GM21717 (cell line): ENCODE data around the gene DGKB.
A peak's percentile ranks its signal among the peaks of the same experiment; 100 is the strongest.
"Not testable (repeated sequence)": the region's sequence is repeated elsewhere in the genome, so short reads cannot be mapped to it uniquely, and the experiment has no call there.

Experiments
- ATAC-seq: cut with Tn5 transposase; IDR thresholded peaks from one replicate; pipeline ENCODE4 v1.9.1; 2021; ENCODE audit warnings: mild to moderate bottlenecking, moderate library complexity; ENCODE audit not compliant: unreplicated experiment

DGKB gene

GRCh38 chr7:14487701-14488395 is 414.7 kb downstream of the DGKB start:
- ATAC-seq = no peak

DNA sequence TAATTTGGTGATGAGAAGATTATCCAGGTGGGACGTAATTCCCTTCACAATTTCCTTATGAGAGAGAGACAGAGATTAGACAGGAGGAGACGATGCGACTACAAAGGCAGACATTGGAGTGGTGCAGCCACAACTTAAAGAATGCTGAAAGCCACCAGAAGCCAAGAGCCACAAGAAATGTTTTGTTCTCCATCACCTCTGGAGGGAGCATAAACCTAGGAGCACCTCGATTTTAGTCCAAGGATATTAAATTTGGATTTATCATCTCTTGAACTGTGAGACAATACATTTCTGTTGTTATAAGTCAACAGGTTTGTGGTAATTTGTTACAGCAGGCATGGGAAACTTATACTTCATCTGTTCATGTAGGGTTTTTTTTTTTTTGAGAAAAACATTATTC is 418.9 kb downstream of the DGKB start:
- no peak for ATAC-seq

DNA sequence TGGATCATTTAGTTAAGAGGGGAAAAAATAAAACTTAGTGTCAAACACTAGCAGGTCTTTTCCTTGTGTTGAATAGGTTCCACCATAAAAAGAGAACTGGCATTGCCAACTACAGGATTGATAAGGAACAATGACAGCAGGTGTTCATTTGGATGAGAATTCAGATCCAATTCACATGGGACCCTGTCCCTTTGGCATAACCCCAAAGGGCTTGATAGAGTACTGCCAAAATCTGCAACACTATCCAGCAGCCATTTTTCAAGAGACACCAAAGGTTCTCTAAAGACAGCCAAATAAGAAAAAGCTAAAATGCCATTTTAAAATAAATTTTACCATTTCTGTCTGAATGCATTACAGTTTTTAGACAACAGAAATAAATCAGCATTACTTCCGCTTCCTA is 422.3 kb downstream of the DGKB start:
- ATAC-seq = no peak

DNA sequence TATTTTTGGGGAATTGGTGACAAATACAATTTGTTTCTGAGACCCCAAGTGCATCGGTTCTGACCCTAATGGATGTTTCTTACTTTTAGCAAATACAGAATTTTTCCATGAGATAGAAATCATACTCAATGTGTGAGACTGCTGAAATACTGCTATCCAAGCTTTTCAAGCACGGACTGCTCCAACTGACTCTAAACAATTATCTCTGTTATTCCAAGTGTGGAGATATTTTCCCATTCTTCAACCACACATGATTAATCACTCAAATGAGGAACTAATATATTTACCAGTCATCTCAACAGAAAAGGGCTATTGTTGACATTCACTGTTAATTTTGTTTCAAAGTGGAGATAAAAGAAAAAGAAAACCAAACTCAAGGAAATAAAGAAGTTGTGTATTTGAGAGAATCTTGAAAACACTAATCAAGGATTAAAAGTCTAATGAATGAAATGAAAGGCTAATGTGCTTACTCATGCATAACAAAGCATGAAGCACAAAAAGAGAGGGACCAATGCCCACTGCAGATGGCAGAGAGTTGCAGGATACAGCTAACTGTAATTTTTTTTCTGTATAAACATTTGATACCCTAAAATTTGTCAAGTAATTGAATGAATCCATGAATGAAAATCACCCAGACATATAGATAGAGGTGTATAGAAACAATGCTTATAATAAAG is 423.6 kb downstream of the DGKB start:
- ATAC-seq = no peak

- ATAC-seq = not testable (repeated sequence)
Measured at GRCh38 chr7:14461716-14462115, 440.8 kb downstream of the DGKB start.

- ATAC-seq = not testable (repeated sequence)
Measured at GRCh38 chr7:14458846-14459245, 443.7 kb downstream of the DGKB start.

DNA sequence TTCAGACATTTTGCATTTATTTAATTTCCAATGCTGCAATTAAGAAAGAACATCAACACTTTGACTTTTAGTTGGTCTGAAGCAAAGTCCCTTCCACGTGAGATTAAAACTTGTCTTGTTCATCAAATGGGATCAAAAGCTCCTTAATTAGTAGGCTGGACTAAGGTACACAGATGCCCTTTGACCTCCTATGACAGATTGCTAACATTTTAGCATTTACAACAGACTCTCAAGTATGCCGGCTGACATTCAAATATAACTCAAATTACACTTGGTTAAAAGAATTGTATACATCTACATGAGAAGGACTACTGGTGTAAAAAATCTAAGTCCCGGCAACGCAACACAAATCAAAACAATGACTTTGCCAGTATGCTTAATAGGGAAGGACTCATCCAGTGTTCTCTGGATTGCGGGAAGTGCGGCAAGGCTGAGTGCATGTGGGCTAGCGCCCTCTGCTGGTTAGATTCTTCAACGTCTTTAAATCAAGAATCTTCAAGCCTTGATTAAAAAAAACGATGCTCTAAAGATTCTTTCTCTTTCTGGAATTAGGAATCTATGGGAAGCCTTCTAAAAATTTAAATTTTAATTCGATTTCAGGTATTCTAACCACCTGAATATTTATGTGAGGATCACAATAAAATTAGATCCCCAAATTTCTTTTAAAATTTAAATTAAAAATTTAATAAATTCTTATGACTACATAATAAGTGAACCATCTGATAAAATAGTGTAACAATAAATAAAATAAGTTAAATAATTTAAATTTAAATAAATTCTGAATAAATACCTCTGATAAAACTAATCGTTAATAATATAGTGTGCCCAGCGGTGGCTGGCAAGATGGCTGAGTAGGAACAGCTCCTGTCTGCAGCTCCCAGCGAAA is 444.7 kb downstream of the DGKB start:
- no peak for ATAC-seq

GRCh38 chr7:14449291-14449690 is 453.3 kb downstream of the DGKB start:
- no peak for ATAC-seq

GRCh38 chr7:14446829-14447228 is 455.7 kb downstream of the DGKB start:
- peak; percentile 74 for ATAC-seq

DNA sequence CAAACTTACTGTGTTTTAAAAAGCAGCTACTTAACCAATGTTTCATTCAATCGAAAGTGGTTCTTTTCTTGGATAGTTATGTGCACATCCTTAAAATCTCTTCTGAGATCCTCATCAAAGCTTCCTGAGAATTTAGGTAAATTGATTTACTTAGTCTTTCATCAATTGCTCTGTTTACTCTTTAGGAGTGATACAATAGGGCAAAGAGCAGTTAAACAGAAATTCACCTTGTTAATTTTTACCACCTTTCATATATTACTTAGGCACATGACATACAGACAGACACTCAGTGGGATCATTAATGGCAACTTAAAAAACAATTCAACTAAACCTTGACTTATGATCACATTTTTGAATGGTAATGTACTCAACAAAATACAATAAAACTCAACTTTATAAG is 456.3 kb downstream of the DGKB start:
- no peak for ATAC-seq

- ATAC-seq = no peak
Measured at GRCh38 chr7:14438366-14438765, 464.2 kb downstream of the DGKB start.

DNA sequence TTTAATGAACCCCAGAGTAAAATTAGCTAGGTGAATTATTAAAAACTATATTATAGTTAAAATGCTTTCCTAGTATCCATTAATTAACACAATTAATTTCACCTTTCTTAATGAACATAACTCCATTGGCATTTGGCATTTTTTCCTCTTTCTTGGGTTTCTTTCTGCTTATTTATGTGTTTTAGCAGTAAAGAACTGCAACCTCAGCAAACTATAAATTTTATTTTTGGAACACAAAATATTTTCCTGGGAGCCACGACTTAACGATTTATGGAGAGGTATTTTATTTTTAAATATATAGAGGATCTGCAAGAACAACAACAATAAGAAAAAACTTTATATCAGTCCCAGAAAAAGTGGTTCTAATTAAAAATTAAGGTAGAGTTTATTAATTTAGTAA is 465.7 kb downstream of the DGKB start:
- no peak for ATAC-seq

- ATAC-seq = no peak
Measured at GRCh38 chr7:14432924-14433323, 469.6 kb downstream of the DGKB start.

GRCh38 chr7:14430926-14431325 is 471.6 kb downstream of the DGKB start:
- ATAC-seq = no peak

- no peak for ATAC-seq
Measured at GRCh38 chr7:14425559-14425958, 477.0 kb downstream of the DGKB start.

- ATAC-seq = no peak
Measured at GRCh38 chr7:14424675-14425074, 477.9 kb downstream of the DGKB start.

DNA sequence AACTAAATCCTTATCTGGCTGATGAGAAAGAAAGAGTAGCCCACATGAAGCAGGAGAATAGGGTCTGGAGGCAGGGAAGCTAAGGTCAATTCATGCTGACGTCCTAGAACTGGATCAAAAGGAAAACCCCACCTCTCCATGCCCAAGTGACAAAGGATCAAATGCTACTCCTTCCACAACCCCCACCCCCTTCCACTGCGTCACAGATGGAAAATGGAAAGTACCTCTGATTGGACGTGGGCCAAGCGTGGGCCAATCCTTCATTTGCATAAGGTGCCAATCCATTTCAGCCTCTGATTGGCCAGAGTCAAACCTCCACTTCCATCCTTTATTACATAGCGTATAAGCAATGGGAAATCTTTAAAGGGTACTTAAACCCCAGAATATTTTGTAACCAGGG is 481.8 kb downstream of the DGKB start:
- ATAC-seq = no peak

DNA sequence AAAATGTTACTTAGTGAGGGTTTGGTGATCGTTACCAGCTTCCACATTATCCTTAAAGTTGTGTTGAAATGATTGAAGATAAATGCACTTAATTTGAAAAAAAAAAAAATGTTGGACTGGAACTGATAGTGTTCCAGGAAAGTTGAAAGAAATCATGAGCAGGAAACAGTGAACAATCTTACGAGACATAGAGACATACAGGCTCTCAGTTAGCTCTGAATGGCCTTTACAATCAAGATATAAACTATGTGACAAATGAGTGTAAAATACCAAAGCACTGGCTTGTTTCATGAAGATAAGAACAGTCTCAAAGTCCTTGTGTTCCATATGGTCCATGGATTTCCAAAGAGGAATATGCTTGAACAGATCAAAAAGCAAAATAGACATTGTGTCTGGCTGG is 483.0 kb downstream of the DGKB start:
- no peak for ATAC-seq

DNA sequence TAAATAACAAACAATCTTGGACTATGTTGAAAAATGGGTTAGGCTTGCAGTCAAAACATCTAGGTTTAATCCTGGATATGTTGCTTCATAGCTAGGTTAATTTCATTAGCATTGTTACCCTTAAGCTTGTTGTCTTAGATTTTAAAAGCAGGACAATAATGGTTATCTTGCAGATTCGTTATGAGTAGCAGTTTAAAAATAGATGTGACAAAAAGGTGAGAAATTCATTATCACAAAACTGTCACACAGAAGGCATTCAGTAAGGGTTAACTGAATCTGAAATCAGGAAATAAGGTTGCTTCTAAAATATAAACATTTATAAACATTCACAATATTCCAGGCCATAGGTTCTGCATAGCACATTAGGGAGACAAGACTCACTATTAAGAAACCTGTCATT is 483.9 kb downstream of the DGKB start:
- no peak for ATAC-seq

GRCh38 chr7:14414274-14414986 is 488.1 kb downstream of the DGKB start:
- ATAC-seq = no peak
